Measurements from ENCODE around the gene PARK7. TPM values are rescaled to one million over a fixed set of nuclear protein-coding genes. Genes with fewer than 3 reads are reported as not detected.

PARK7 gene
- total RNA-seq, 4 donors from 2014 or later, result 161 to 216 (median 191) TPM

DNA sequence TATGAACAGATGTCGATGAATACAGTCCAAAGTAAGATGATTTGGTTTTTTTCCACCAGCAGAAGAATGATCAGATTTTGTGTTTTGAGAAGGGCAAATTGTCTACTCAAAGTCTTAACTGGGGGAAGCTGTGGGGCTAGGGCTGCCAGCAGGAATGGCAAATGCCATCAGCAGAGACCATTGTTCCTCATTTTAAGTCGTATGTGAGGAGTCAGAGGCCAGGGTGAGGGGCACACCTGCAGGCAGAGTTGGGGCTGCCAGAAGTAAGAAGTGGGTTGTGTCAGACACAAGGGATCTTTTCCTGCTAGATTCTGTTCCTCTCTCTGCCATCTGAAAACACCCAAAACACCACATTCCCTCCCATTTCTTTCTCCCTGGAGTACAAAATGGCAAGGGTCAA is 8.7 kb downstream of the PARK7 start:
- 60 to 63% methylated on average over 2 of the region's 2 CpGs for WGBS, 2 donors
- Histone ChIP-seq H3K9me3 (no peaks in the 10 kb centered on the region), H3K4me3 (no peak overlapping the region), H3K36me3 (peaks cover 0 to 81% (median 9%) of the 10 kb centered on the region in 3 donors), H3K27me3 (no peaks in the 10 kb centered on the region), H3K4me1 (peaks cover 0 to 62% (median 15%) of the 10 kb centered on the region in 4 donors), H3K27ac (peak overlapping the region; percentile 50 to 95 (median 80))
- TF ChIP-seq, protein P1, sequence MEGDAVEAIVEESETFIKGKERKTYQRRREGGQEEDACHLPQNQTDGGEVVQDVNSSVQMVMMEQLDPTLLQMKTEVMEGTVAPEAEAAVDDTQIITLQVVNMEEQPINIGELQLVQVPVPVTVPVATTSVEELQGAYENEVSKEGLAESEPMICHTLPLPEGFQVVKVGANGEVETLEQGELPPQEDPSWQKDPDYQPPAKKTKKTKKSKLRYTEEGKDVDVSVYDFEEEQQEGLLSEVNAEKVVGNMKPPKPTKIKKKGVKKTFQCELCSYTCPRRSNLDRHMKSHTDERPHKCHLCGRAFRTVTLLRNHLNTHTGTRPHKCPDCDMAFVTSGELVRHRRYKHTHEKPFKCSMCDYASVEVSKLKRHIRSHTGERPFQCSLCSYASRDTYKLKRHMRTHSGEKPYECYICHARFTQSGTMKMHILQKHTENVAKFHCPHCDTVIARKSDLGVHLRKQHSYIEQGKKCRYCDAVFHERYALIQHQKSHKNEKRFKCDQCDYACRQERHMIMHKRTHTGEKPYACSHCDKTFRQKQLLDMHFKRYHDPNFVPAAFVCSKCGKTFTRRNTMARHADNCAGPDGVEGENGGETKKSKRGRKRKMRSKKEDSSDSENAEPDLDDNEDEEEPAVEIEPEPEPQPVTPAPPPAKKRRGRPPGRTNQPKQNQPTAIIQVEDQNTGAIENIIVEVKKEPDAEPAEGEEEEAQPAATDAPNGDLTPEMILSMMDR (IDR thresholded peaks at IDR 0.05), result no peak
- TF ChIP-seq POLR2A (IDR thresholded peaks at IDR 0.05) (no peak), EP300 (IDR thresholded peaks at IDR 0.05) (no peak)
- DNase-seq (ENCODE audit: low spot score in 2 of 2), result no peak

DNA sequence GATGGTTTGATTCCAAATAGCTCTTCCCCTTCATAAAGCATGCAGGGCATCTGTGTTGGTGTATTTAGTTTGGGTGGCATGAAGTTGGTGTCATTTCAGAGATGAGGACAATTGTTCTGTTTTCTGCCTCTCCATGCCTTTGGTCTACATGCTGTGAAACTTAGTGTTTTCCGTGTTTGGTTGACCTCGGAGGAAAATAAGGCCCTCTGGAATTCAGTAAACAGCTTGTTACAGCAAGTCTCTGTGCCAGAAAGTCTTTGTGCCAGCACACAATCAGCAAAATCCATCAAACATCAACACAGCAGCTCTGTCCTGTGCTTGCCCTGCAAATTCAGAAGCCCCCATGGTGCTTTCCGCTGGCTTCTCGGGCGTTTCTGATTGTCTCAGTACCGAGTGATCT is 9.5 kb downstream of the PARK7 start:
- TF ChIP-seq, protein P1 (IDR thresholded peaks at IDR 0.05), result no peak
- TF ChIP-seq EP300 (IDR thresholded peaks at IDR 0.05) (peak; percentile 25 to 79), POLR2A (IDR thresholded peaks at IDR 0.05) (no peak)
- 45 to 52% methylated on average over 6 of the region's 6 CpGs for WGBS, 2 donors
- Histone ChIP-seq H3K4me1 (peaks cover 0 to 55% (median 15%) of the 10 kb centered on the region in 4 donors), H3K27ac (peak overlapping the region; percentile 50 to 95 (median 80)), H3K36me3 (peaks cover 0 to 73% (median 9%) of the 10 kb centered on the region in 3 donors), H3K27me3 (no peaks in the 10 kb centered on the region), H3K4me3 (no peak overlapping the region), H3K9me3 (no peaks in the 10 kb centered on the region)
- no peak for DNase-seq (ENCODE audit: low spot score in 2 of 2)

DNA sequence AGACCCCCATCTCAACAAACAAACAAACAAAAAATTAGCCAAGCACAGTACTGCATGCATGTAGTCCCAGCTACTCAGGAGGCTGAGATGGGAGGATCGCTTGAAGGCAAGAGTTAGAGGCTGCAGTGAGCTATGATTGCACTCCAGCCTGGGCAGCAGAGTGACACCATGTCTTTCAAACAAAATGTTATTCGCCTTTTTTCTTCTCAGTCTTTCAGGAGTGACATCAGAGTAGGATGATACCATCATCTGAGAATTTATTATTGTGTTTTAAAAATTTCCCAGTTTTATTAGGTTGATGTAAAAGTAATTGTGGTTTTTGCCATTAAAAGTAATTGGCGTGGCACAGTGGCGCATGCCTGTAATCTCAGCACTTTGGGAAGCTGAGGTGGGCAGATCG is 10.8 kb downstream of the PARK7 start:
- no peak overlapping the region for H3K4me3 ChIP-seq
- peaks cover 0 to 42% (median 11%) of the 10 kb centered on the region in 4 donors for H3K4me1 ChIP-seq
- H3K9me3 ChIP-seq, result no peaks in the 10 kb centered on the region
- no peaks in the 10 kb centered on the region for H3K27me3 ChIP-seq
- WGBS, 2 donors, result 94 to 96% methylated on average over 5 of the region's 5 CpGs
- peaks cover 0 to 71% (median 9%) of the 10 kb centered on the region in 3 donors for H3K36me3 ChIP-seq
- no peak for DNase-seq (ENCODE audit: low spot score in 2 of 2)
- TF ChIP-seq EP300 (IDR thresholded peaks at IDR 0.05) (no peak), POLR2A (IDR thresholded peaks at IDR 0.05) (no peak)
- TF ChIP-seq, protein P1 (IDR thresholded peaks at IDR 0.05), result no peak
- peak overlapping the region; percentile 10 to 95 (median 68) for H3K27ac ChIP-seq

GRCh38 chr1:7973086-7973485 is 11.6 kb downstream of the PARK7 start:
- no peak overlapping the region for H3K4me3 ChIP-seq
- H3K27ac ChIP-seq, result peak overlapping the region in 2 of 4 donors; percentile 87 to 95
- H3K4me1 ChIP-seq, result peaks cover 0 to 35% (median 10%) of the 10 kb centered on the region in 4 donors
- no peaks in the 10 kb centered on the region for H3K9me3 ChIP-seq
- peaks cover 0 to 71% (median 9%) of the 10 kb centered on the region in 3 donors for H3K36me3 ChIP-seq
- 83 to 91% methylated on average over 2 of the region's 2 CpGs for WGBS, 2 donors
- no peaks in the 10 kb centered on the region for H3K27me3 ChIP-seq
- DNase-seq (ENCODE audit: low spot score in 2 of 2), result no peak
- TF ChIP-seq EP300 (IDR thresholded peaks at IDR 0.05) (no peak), POLR2A (IDR thresholded peaks at IDR 0.05) (no peak)
- TF ChIP-seq, protein P1 (IDR thresholded peaks at IDR 0.05), result no peak

DNA sequence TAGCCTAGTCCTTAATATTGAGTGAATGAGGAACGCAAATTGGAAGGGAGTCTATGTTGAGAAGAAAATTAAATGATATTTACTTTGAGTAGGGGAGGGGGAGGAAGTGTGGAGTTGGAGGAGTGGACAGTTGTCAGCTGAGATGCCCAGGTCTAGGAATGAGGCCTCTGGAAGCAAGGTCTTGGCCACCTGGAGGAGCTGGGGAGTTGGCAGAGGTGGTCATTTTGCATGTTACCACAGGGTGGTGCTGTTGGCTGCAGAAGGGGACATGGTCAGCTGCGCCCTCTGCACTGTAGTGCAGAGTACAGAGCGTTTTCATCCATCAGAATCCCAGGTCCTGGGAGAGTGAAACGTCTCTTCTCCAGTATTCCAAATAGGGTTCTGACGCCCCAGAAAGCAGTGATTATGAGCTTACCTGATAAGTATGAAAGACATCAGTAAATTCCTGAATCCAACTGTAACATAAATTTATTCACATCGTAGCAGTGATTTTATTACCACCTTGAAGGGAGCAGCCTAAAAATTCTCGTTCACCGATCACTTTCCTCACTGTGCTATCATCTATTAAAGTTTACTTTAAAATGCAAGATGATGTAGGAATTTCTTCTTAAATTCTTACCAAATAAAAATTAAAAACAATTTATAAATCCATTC is 13.8 kb downstream of the PARK7 start:
- Histone ChIP-seq H3K27me3 (no peaks in the 10 kb centered on the region), H3K9me3 (no peaks in the 10 kb centered on the region), H3K4me1 (peaks cover 0 to 20% (median 4%) of the 10 kb centered on the region in 4 donors), H3K27ac (peak overlapping the region in 2 of 4 donors; percentile 51 to 95), H3K36me3 (peaks cover 0 to 75% (median 9%) of the 10 kb centered on the region in 3 donors), H3K4me3 (no peak overlapping the region)
- WGBS, 2 donors, result 64 to 67% methylated on average over 8 of the region's 8 CpGs
- TF ChIP-seq POLR2A (IDR thresholded peaks at IDR 0.05), result no peak
- TF ChIP-seq, protein P1 (IDR thresholded peaks at IDR 0.05), result peak; percentile 61 to 87 (median 76)
- peak in 1 of 2 donors; percentile 47 for TF ChIP-seq EP300 (IDR thresholded peaks at IDR 0.05)
- DNase-seq (ENCODE audit: low spot score in 2 of 2), result peak; percentile 36 to 67
